ENCODE measurements around the gene DMRTB1.
"Not testable (repeated sequence)": the region's sequence is repeated elsewhere in the genome, so short reads cannot be mapped to it uniquely, and the experiment has no call there.

DMRTB1 gene

GRCh38 chr1:53417074-53417511 is 42.1 kb upstream of the DMRTB1 start:
- no peak for DNase-seq (ENCODE audit: insufficient read length)
- FAIRE-seq: no peak
- TF ChIP-seq POLR2AphosphoS5 (IDR thresholded peaks at IDR 0.05; ENCODE audit: low read depth, low read length) (no peak), POLR2A (IDR thresholded peaks at IDR 0.05; ENCODE audit: low read depth, low read length) (no peak), TAF1 (IDR thresholded peaks at IDR 0.05; ENCODE audit: borderline replicate concordance, low read depth, low read length) (no peak)

GRCh38 chr1:53419034-53419433 is 40.2 kb upstream of the DMRTB1 start:
- DNase-seq (ENCODE audit: insufficient read length) (no peak), FAIRE-seq (no peak)

GRCh38 chr1:53420341-53420740 is 38.9 kb upstream of the DMRTB1 start:
- FAIRE-seq (no peak), DNase-seq (ENCODE audit: insufficient read length) (no peak)
- TF ChIP-seq TAF1 (IDR thresholded peaks at IDR 0.05; ENCODE audit: borderline replicate concordance, low read depth, low read length): no peak
- TF ChIP-seq POLR2A (IDR thresholded peaks at IDR 0.05; ENCODE audit: low read depth, low read length): no peak
- TF ChIP-seq POLR2AphosphoS5 (IDR thresholded peaks at IDR 0.05; ENCODE audit: low read depth, low read length): no peak

More at GRCh38 chr1:53419034-53419433, 40.2 kb upstream of the DMRTB1 start:
- TF ChIP-seq POLR2AphosphoS5 (IDR thresholded peaks at IDR 0.05; ENCODE audit: low read depth, low read length): no peak

GRCh38 chr1:53421208-53421607 is 38.0 kb upstream of the DMRTB1 start:
- no peak for FAIRE-seq
- TF ChIP-seq POLR2A (IDR thresholded peaks at IDR 0.05; ENCODE audit: low read depth, low read length) (no peak), TAF1 (IDR thresholded peaks at IDR 0.05; ENCODE audit: borderline replicate concordance, low read depth, low read length) (no peak), POLR2AphosphoS5 (IDR thresholded peaks at IDR 0.05; ENCODE audit: low read depth, low read length) (no peak)
- DNase-seq (ENCODE audit: insufficient read length): no peak

GRCh38 chr1:53430261-53430660 is 28.9 kb upstream of the DMRTB1 start:
- no peak for FAIRE-seq

GRCh38 chr1:53430779-53431178 is 28.4 kb upstream of the DMRTB1 start:
- TF ChIP-seq POLR2AphosphoS5 (IDR thresholded peaks at IDR 0.05; ENCODE audit: low read depth, low read length) (no peak), POLR2A (IDR thresholded peaks at IDR 0.05; ENCODE audit: low read depth, low read length) (no peak), TAF1 (IDR thresholded peaks at IDR 0.05; ENCODE audit: borderline replicate concordance, low read depth, low read length) (no peak)
- DNase-seq (ENCODE audit: insufficient read length) (no peak), FAIRE-seq (no peak)

More at GRCh38 chr1:53430261-53430660, 28.9 kb upstream of the DMRTB1 start:
- TF ChIP-seq POLR2AphosphoS5 (IDR thresholded peaks at IDR 0.05; ENCODE audit: low read depth, low read length) (no peak), POLR2A (IDR thresholded peaks at IDR 0.05; ENCODE audit: low read depth, low read length) (no peak), TAF1 (IDR thresholded peaks at IDR 0.05; ENCODE audit: borderline replicate concordance, low read depth, low read length) (no peak)
- DNase-seq (ENCODE audit: insufficient read length): no peak

- TF ChIP-seq POLR2A (IDR thresholded peaks at IDR 0.05; ENCODE audit: low read depth, low read length) (no peak), TAF1 (IDR thresholded peaks at IDR 0.05; ENCODE audit: borderline replicate concordance, low read depth, low read length) (no peak), POLR2AphosphoS5 (IDR thresholded peaks at IDR 0.05; ENCODE audit: low read depth, low read length) (no peak)
- DNase-seq (ENCODE audit: insufficient read length): no peak
- FAIRE-seq: no peak
Observed at GRCh38 chr1:53431244-53431643, 28.0 kb upstream of the DMRTB1 start.

- no peak for TF ChIP-seq TAF1 (IDR thresholded peaks at IDR 0.05; ENCODE audit: borderline replicate concordance, low read depth, low read length)
- TF ChIP-seq POLR2AphosphoS5 (IDR thresholded peaks at IDR 0.05; ENCODE audit: low read depth, low read length): no peak
- no peak for TF ChIP-seq POLR2A (IDR thresholded peaks at IDR 0.05; ENCODE audit: low read depth, low read length)
- FAIRE-seq (no peak), DNase-seq (ENCODE audit: insufficient read length) (no peak)
Observed at GRCh38 chr1:53431805-53432565, 27.2 kb upstream of the DMRTB1 start.

- DNase-seq (ENCODE audit: insufficient read length) (no peak), FAIRE-seq (no peak)
- TF ChIP-seq TAF1 (IDR thresholded peaks at IDR 0.05; ENCODE audit: borderline replicate concordance, low read depth, low read length) (no peak), POLR2A (IDR thresholded peaks at IDR 0.05; ENCODE audit: low read depth, low read length) (no peak), POLR2AphosphoS5 (IDR thresholded peaks at IDR 0.05; ENCODE audit: low read depth, low read length) (no peak)
Observed at GRCh38 chr1:53432611-53433010, 26.6 kb upstream of the DMRTB1 start.

GRCh38 chr1:53434405-53435007 is 24.7 kb upstream of the DMRTB1 start:
- not testable (repeated sequence) for DNase-seq (ENCODE audit: insufficient read length); FAIRE-seq

- TF ChIP-seq POLR2A (IDR thresholded peaks at IDR 0.05; ENCODE audit: low read depth, low read length) (no peak), POLR2AphosphoS5 (IDR thresholded peaks at IDR 0.05; ENCODE audit: low read depth, low read length) (no peak), TAF1 (IDR thresholded peaks at IDR 0.05; ENCODE audit: borderline replicate concordance, low read depth, low read length) (no peak)
- no peak for DNase-seq (ENCODE audit: insufficient read length)
- no peak for FAIRE-seq
Observed at GRCh38 chr1:53435151-53435550, 24.0 kb upstream of the DMRTB1 start.

Data from GM12892 (cell line).